Smooth muscle cell of bladder (primary cell): ENCODE measurements around the gene PTGES3L. TPM values are rescaled to one million over a fixed set of nuclear protein-coding genes. Genes with fewer than 3 reads are reported as not detected.

Source experiments
- total RNA-seq: library from RNA; depleted of rRNA; stranded (reverse); fragments of >200 nt; gene quantifications from 2 replicates; pipeline ENCODE4 v1.2.3, GENCODE V29; 2014

Gene PTGES3L
- 0.09 and 0.14 TPM in 2 replicates for total RNA-seq

DNA sequence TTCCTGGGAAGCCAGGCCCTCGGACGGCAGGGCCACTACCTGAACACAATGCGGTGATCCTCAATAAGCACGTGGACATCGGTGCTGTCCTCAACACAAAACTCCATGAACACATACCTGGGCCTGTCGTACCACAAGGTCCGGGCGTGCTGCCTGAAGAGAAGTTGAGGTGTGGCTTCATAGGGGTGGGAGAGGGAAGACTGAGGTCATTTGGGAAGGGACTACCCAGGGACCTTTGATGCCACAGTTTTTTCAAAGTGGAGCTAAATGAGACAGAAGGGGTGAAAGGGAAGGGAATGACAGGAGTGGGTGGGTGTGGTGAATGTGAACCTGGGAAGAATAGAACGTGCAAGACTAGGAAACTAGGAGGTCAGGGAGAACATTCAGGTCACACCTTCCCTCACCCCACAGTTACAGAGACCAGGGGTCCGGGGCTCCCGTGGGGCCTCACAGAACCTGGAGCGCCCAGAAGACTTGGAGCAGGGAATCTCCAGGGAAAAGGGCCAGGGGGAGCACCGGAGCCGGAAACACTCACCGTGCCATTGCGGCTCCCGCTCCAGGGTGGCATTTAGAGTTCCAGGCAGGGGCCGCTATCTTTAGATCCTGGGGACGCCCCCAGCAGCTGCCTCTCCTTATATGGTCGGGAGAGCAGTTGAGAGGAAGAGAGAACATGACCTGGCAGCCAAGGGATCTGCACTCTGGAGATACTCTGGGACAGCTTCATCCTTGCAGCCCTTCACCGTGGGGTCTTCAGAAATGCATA is at the start of gene PTGES3L:
Gene PTGES3L (minus strand): TSS at position 570 of the 763 bp plus-strand sequence. CDS start 27 bp downstream, at position 543.

DNA sequence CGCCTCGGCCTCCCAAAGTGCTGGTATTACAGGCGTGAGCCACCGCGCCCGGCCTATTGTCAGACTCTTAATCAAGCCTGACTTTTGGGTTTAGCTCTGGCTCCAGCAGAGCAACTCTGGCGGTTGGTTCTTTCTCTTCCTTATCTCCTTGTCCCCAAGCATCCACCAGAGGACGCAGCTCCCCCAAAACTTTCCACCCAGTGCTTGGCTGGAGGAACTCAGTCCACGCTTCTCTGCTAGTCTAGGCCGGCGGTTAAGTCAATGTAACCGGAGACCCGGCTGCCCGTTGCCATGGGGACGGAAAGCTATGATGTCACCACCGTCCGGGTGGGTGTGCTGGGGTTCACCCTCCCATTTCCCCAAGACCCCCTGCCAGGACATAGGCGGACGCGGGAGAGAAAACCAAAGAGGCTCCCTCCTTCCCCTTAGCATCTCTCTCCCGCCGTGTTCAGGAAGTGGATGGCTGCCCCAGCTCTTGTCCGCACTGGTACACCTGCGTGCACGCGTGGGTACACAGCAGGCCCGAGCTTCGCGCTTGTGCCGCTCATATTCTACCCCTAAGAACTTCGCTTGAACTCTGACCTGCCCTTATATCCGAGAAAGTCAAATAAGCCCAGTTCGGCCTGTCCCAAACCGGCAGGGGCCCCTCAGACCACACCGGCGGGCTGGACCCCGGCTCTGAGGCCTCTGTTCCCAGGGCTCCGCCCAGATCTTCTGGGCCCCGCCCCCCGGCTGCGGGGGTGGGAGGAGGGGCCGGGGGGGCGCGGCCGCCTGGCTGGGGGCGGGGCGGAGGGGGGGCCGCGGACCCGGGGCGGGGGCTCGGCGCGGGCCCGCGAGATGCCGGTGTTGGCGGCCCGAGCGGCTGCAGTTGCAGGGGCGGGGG is 44.8 kb upstream of the PTGES3L start, which contains the start of gene RND2:
Gene RND2 (plus strand): TSS at position 825 of the 883 bp plus-strand sequence. CDS start 117 bp downstream, outside the sequence.

DNA sequence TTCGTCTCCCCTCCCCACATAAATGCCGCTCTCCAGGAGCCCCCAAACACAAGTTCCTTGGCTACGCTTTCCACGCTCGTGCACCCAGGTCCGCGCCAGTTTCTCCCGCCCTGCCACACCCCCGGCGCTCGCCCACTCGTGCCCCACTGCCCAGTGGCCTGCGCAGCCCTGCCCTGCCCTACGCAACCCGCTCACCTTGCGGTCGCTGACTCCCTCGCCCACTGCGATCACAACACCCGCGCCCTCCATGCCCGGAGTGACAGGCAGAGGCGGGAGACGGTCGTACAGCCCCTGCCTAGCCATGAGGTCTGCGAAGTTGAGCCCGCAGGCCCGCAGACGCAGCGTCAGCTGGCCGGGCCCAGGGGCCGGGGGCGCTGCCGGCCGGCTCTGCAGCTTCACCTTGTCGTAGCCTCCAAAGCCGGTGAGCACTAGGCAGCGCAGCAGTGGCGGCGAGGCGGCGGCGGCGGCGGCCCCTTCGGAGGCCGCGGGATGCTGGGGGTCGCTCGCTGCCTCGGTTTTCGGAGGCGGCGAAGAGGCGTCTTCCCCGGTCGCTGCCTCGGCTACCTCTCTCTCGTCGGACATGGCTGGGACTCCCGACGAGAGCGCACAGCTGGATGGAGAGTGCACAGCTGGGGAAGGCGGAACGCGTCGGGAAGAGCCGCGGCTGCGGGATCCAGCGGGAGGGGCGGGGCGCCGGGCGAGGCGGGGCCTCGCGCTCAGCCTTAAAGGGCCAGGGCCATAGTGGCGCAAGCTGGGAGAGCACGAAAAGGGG is 42.0 kb upstream of the PTGES3L start, which contains the start of gene VAT1:
Gene VAT1 (minus strand): TSS at position 645 of the 772 bp plus-strand sequence. CDS start 63 bp downstream, at position 582.

DNA sequence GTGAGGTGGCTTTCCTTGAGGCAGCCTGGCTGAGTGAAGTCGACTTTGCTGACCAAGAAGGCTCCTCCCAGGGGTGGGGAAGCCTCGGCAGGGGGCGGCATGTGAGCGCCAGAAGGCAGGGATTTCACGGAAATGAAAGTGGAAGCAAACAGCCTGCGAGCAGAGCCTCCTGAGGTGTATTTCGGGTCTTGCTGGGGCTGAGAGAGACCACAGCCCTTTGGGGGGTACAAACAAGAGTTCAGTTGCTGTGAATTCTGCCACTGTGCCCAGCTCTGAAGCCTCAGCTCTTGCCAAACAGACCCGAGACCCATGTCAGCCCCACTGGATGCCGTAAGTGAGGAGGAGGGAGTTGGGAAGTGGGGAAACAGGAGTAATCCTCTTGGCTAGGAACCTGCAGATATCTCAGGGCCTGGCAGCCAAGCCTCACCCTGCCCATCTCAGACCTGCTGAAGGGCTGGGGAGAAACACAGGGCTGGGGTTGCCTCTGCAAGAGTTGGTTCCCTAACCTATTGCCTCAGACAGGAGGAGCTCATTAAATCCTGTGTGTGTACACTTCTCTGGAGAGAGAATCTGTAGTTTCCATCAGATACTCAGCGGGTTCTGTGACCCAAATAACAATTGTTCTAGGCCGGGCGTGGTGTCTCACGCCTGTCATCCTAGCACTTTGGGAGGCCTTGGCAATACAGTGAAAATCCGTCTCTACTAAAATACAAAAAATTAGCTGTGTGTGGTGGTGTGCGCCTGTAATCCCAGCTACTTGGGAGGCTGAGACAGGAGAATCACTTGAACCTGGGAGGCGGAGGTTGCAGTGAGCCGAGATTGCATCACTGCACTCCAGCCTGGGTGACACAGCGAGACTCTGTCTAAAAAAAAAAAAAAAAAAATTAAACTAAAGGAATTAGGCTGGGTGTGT is 27.0 kb upstream of the PTGES3L start, which contains the start of gene IFI35:
Gene IFI35 (plus strand): TSS at position 146 of the 913 bp plus-strand sequence. CDS start 164 bp downstream, at position 310.

DNA sequence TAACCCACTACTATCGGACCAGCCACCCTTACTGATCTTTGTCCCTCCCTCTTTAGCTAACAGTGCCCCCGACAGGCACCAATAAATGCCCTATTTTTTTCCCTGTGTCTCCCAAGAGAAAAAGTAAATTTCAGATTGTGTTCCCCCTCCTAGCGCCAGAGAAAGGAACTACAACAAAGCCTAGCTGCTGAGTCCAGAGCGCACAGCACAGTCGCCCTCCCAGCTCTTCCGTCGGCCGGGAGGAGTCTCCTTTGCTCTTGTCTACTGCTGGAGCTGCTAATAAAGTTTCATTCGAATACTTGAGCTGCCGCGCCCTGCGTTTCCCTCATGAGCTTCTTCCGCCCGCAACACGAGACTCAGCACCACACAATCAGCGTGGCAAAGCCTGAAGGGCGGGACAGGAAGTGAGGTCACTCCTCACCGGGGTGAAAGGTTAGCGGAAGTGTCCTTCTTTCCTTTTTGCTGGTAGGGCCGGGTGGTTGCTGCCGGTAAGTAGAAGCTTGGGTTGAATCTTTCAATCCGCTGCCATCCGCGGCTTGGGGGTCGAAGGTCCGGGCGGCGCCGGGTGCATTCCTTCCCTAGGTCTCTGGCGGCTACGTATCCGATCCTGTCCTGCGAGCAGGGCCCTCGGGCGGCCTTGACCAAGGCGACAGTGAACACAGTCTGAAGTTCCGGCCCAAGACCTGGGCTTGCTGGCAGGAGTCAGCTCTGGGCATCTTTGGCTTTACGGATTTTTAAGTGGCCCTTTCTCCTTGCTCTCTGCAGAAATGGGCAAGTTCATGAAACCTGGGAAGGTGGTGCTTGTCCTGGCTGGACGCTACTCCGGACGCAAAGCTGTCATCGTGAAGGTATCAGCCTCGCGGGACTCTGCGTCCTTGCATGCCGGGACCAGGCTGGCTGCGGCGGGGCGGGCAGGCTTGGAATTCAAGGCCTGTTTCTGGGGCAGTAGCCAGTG is 18.4 kb upstream of the PTGES3L start, which contains the start of gene RPL27:
Gene RPL27 (plus strand): TSS at position 436 of the 955 bp plus-strand sequence. CDS start 332 bp downstream, at position 768.

DNA sequence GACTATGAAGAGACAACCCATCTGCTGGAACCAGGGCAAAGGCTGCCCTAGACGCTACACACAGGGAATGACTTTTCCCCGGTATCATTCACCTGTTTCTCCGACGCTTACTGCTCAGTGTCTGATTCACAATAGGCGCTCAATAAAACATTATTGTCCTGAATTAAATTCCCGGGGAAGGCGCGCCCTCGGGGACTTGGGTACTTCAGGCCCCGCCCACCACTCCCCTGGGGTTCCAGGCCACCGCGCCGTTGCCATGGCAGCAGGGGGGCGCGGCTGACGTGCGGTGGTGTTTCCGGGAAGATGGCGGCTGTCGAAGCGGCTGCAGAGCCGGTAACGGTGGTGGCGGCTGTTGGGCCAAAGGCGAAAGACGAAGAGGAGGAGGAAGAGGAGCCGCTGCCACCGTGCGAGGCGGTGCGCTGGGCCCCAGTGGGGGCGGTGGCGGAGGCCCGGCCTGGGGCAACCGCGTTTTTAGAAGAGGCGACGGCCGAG is 440 bp upstream of the PTGES3L start, which contains the start of gene RUNDC1:
Gene RUNDC1 (plus strand): TSS at position 292 of the 492 bp plus-strand sequence. CDS start 12 bp downstream, at position 304.

DNA sequence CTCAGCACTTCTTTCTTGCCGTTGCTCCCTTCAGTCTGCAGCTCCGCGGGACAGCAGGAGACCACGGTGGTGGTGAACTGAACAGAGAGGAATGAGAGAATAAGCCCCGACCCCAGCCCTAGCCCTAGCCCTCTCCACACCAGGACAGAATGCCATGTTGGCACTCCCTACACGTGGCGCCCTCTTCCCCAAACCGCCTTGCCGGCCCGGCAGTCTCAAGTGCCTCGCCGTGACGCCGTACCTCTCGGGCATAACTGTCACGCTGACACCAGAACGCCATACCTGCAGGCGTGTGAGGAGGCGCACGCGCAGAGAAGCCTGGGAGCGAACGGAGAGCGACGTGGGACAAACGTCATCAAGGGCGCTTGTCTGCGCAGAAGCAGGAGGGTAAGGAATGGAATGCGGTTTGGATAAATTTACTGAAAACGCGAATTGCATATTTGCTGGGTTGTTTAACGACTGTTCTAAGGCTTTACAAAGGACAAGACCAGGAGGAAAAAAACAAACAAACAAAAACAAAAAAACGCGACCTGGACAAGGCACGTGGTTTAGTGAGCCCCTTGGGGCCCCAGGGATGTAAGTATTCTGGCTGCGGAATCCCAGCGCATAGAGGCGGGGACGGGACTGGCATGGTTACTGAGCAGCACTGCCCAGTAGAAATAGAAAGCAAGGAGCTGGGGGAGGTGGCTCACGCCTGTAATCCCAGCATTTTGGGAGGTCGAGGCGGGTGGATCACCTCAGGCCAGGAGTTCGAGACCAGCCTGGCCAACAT is 15.5 kb downstream of the PTGES3L start, which contains the start of gene AARSD1:
Gene AARSD1 (minus strand): TSS at position 294 of the 772 bp plus-strand sequence. CDS start 14 bp downstream, at position 280.

Other genes with a start within 250 kb of the PTGES3L start
- 11.7 and 14.7 TPM in 2 replicates for gene EZH1, start 235.0 kb downstream of the PTGES3L start, total RNA-seq
- gene RAMP2, start 218.9 kb downstream of the PTGES3L start, total RNA-seq: 0.09 and 0.14 TPM in 2 replicates
- gene VPS25, start 206.6 kb downstream of the PTGES3L start, total RNA-seq: 55.7 and 57.5 TPM in 2 replicates
- 0.28 and 1.7 TPM in 2 replicates for gene WNK4, start 199.5 kb downstream of the PTGES3L start, total RNA-seq
- 67.3 and 76.7 TPM in 2 replicates for gene COA3, start 181.4 kb downstream of the PTGES3L start, total RNA-seq
- 0.09 and 0.14 TPM in 2 replicates for gene CNTD1, start 181.2 kb downstream of the PTGES3L start, total RNA-seq
- 155 and 158 TPM in 2 replicates for gene BECN1, start 155.8 kb downstream of the PTGES3L start, total RNA-seq
- 44.8 and 57.7 TPM in 2 replicates for gene PSME3, start 146.7 kb downstream of the PTGES3L start, total RNA-seq
- gene AOC2, start 135.5 kb downstream of the PTGES3L start, total RNA-seq: 0.28 and 0.37 TPM in 2 replicates
- gene AOC3, start 128.9 kb downstream of the PTGES3L start, total RNA-seq: 1.6 and 1.8 TPM in 2 replicates
- gene G6PC1, start 79.3 kb downstream of the PTGES3L start, total RNA-seq: not detected in 2 replicates
- gene AARSD1, start 15.6 kb downstream of the PTGES3L start, total RNA-seq: 21.2 and 31.6 TPM in 2 replicates
- gene RUNDC1, start 485 bp upstream of the PTGES3L start, total RNA-seq: 6.3 and 10.1 TPM in 2 replicates
- gene RPL27, start 18.3 kb upstream of the PTGES3L start, total RNA-seq: 1,624 and 1,964 TPM in 2 replicates
- gene IFI35, start 26.7 kb upstream of the PTGES3L start, total RNA-seq: 30.1 and 32.9 TPM in 2 replicates
- gene VAT1, start 42.3 kb upstream of the PTGES3L start, total RNA-seq: 230 and 338 TPM in 2 replicates
- 0.92 and 1.00 TPM in 2 replicates for gene RND2, start 45.2 kb upstream of the PTGES3L start, total RNA-seq
- gene BRCA1, start 145.3 kb upstream of the PTGES3L start, total RNA-seq: 5.1 and 7.3 TPM in 2 replicates
- gene NBR1, start 191.1 kb upstream of the PTGES3L start, total RNA-seq: 110 and 112 TPM in 2 replicates
- gene TMEM106A, start 231.8 kb upstream of the PTGES3L start, total RNA-seq: 1.1 and 1.7 TPM in 2 replicates
- not detected in 2 replicates for gene CCDC200, start 248.5 kb upstream of the PTGES3L start, total RNA-seq